ENCODE results near the gene KCNG2.

GRCh38 chr18:79884963-79885728, 87.4 kb downstream of the KCNG2 start:
- TF ChIP-seq, protein P1, sequence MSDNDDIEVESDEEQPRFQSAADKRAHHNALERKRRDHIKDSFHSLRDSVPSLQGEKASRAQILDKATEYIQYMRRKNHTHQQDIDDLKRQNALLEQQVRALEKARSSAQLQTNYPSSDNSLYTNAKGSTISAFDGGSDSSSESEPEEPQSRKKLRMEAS (IDR thresholded peaks at IDR 0.05): no peak
- TF ChIP-seq CTCF (IDR thresholded peaks at IDR 0.05; ENCODE audit: low read depth, low read length, missing input control) (no peak), FOXA1 (IDR thresholded peaks at IDR 0.05) (no peak), TAF1 (conservative IDR thresholded peaks at IDR 0.05) (no peak), YY1 (IDR thresholded peaks at IDR 0.05) (no peak), GABPA (IDR thresholded peaks at IDR 0.05 in 1 of 2, conservative IDR thresholded peaks at IDR 0.05 in 1 of 2) (no peak), RAD21 (IDR thresholded peaks at IDR 0.05) (no peak)

All from liver (tissue), 3 donors.